Measurements from ENCODE around the gene VTN. TPM values are rescaled to one million over a fixed set of nuclear protein-coding genes. Genes with fewer than 3 reads are reported as not detected.
A peak's percentile ranks its signal among the peaks of the same experiment; 100 is the strongest.

Gene VTN
- total and polyA plus RNA-seq, 2 donors (not counting 1 experiment from before 2014, with no cell fraction given), result 0.34 to 0.36 TPM

GRCh38 chr17:28384281-28385036 lies 14.4 kb upstream of the VTN start:
- intact Hi-C loops (cut with micrococcal nuclease), result loop anchor here (2.0 kb wide), 1 partner anchor 14 kb away; the partner anchor contains the start of genes SARM1 and VTN
- Histone ChIP-seq H3K27me3 (replicated peaks in 1 of 4; ENCODE audit: control extremely low read depth in 1 of 4, control insufficient read depth in 3 of 4, insufficient read depth in 4 of 4, low read length in 3 of 4) (peaks cover 0 to 32% (median 2%) of the 10 kb centered on the region in 4 experiments), H3K36me3 (replicated peaks in 1 of 2; ENCODE audit: control extremely low read depth in 1 of 2, control insufficient read depth in 1 of 2, extremely low read depth in 1 of 2, insufficient read depth in 2 of 2, low read length in 1 of 2) (peaks cover 3 to 12% of the 10 kb centered on the region in 2 experiments), H3K4me2 (replicated peaks; ENCODE audit: low read depth, low read length, poor library complexity, severe bottlenecking) (peak overlapping the region; percentile 92), H3K79me2 (ENCODE audit: control insufficient read depth, insufficient read depth, low read length) (peaks cover 16% of the 10 kb centered on the region), H2AFZ (ENCODE audit: insufficient read depth, low read depth, low read length, poor library complexity, severe bottlenecking) (peak overlapping the region; percentile 79), H3K9ac (ENCODE audit: low read length) (peak overlapping the region; percentile 65), H4K20me1 (ENCODE audit: control insufficient read depth, insufficient read depth, low read length, poor library complexity, severe bottlenecking) (peaks cover 14% of the 10 kb centered on the region), H3K9me3 (ENCODE audit: control extremely low read depth in 1 of 3, control insufficient read depth in 2 of 3, insufficient read depth in 1 of 3, low read length in 2 of 3) (peaks cover 0 to 4% (median 1%) of the 10 kb centered on the region in 3 donors), H3K4me3 (ENCODE audit: control extremely low read depth in 1 of 5, extremely low read depth in 1 of 5, insufficient read depth in 1 of 5, low read depth in 2 of 5, low read length in 4 of 5) (peak overlapping the region; percentile 30 to 74 (median 56)), H3K27ac (ENCODE audit: low read length in 2 of 2) (no peak overlapping the region), H3K4me1 (ENCODE audit: control insufficient read depth in 2 of 2, insufficient read depth in 2 of 2, low read length in 2 of 2) (peaks cover 16 to 20% of the 10 kb centered on the region in 2 donors)
- ChIA-PET CTCF (interaction anchor here (1.1 kb wide), 1 partner anchor 32 kb away, joined by 6 read pairs; no protein-coding TSS in a partner anchor), POLR2A (no interaction called here)
- WGBS (ENCODE audit: insufficient coverage), result 3% methylated on average over 50 of the region's 56 CpGs
- H3K27me3 Mint-ChIP-seq, result peaks cover 27% of the 10 kb centered on the region
- TF ChIP-seq CTCF (IDR thresholded peaks at IDR 0.05) (no peak), EZH2 (IDR thresholded peaks at IDR 0.05; ENCODE audit: borderline replicate concordance, insufficient read depth, low read depth, low read length, poor library complexity, severe bottlenecking) (no peak)
- ATAC-seq (ENCODE audit: low read depth) (peak; percentile 81), DNase-seq (peak; percentile 53)
- H3K4me3 Mint-ChIP-seq, result peak overlapping the region; percentile 92
- H3K9me3 Mint-ChIP-seq (ENCODE audit: insufficient read depth), result no peaks in the 10 kb centered on the region
- peaks cover 26% of the 10 kb centered on the region for H3K4me1 Mint-ChIP-seq
- H3K27ac Mint-ChIP-seq, result peak overlapping the region; percentile 15
